Naive thymus-derived CD4-positive, alpha-beta T cell (primary cell): ENCODE results near the gene FGFR2. TPM values are rescaled to one million over a fixed set of nuclear protein-coding genes. Genes with fewer than 3 reads are reported as not detected.

Experiments used
- ATAC-seq: fragments of 150-1000 bp; cut with Tn5 transposase; 2 replicates; pipeline ENCODE4 v1.10.0; 2021; ENCODE audit warnings: mild to moderate bottlenecking, moderate library complexity
- CTCF ChIA-PET: fragments of 350-600 bp; sonication (Branson Sonifier 250); formaldehyde crosslinking; loops from one replicate; lab custom pipeline; 2021; ENCODE audit warnings: antibody characterized with exemption; lab: Charles Lee
- POLR2A ChIA-PET: fragments of 350-600 bp; sonication (Branson Sonifier 250); formaldehyde crosslinking; loops from one replicate; lab custom pipeline; 2021; ENCODE audit warnings: antibody characterized with exemption, inconsistent platforms; lab: Charles Lee
- DNase-seq, 9 donors: peaks; one replicate each; pipeline versions ENCODE4 v3.0.0 to v3.0.0-alpha.2; 2020 to 2022; ENCODE audit warnings: mixed read lengths in 1 of 9
- H3K27ac ChIP-seq: one replicate; pipeline ENCODE4 v1.7.0; 2013; ENCODE audit warnings: mild to moderate bottlenecking, low read depth, low read length, moderate library complexity
- H3K27me3 ChIP-seq, 2 donors: one replicate each; pipeline ENCODE4 v1.7.0; 2013; ENCODE audit warnings: low read length in 2 of 2, mild to moderate bottlenecking in 2 of 2, moderate library complexity in 2 of 2; ENCODE audit not compliant: control insufficient read depth in 2 of 2, insufficient read depth in 2 of 2
- H3K36me3 ChIP-seq, 3 experiments: 1 replicate in 2 of 3; 2 replicates in 1 of 3; pipeline ENCODE4 v1.7.0; 2013; ENCODE audit warnings: low read length in 3 of 3, mild to moderate bottlenecking in 3 of 3, moderate library complexity in 1 of 3; ENCODE audit not compliant: insufficient read depth in 3 of 3, control insufficient read depth in 2 of 3
- H3K4me1 ChIP-seq, 2 donors: one replicate each; pipeline ENCODE4 v1.7.0; 2013; ENCODE audit warnings: low read length in 2 of 2, mild to moderate bottlenecking in 2 of 2, moderate library complexity in 1 of 2; ENCODE audit not compliant: control insufficient read depth in 2 of 2, insufficient read depth in 2 of 2
- H3K4me3 ChIP-seq: 2 replicates; pipeline ENCODE4 v1.7.0; 2013; ENCODE audit warnings: mild to moderate bottlenecking, low read length
- H3K9me3 ChIP-seq, 3 experiments: 1 replicate in 2 of 3; 2 replicates in 1 of 3; pipeline ENCODE4 v1.7.0; 2013; ENCODE audit warnings: low read length in 3 of 3; ENCODE audit not compliant: control insufficient read depth in 2 of 3
- H3K27ac Mint-ChIP-seq, 9 donors: one replicate each; pipeline ENCODE4 v1.8.0; 2020 to 2022; ENCODE audit warnings: mixed read lengths in 9 of 9, mild to moderate bottlenecking in 8 of 9, moderate library complexity in 5 of 9, inconsistent platforms in 2 of 9
- H3K27me3 Mint-ChIP-seq, 5 donors: one replicate each; pipeline ENCODE4 v1.8.0; 2021 to 2022; ENCODE audit warnings: mixed read lengths in 5 of 5, mild to moderate bottlenecking in 1 of 5
- H3K36me3 Mint-ChIP-seq, 5 donors: one replicate each; pipeline ENCODE4 v1.8.0; 2020 to 2022; ENCODE audit warnings: mixed read lengths in 5 of 5, mild to moderate bottlenecking in 3 of 5, inconsistent platforms in 1 of 5
- H3K4me1 Mint-ChIP-seq, 7 donors: one replicate each; pipeline ENCODE4 v1.8.0; 2020 to 2022; ENCODE audit warnings: mixed read lengths in 7 of 7, mild to moderate bottlenecking in 3 of 7, inconsistent platforms in 1 of 7
- H3K4me3 Mint-ChIP-seq, 10 donors: one replicate each; pipeline ENCODE4 v1.8.0; 2020 to 2022; ENCODE audit warnings: mild to moderate bottlenecking in 10 of 10, mixed read lengths in 10 of 10, moderate library complexity in 6 of 10, inconsistent platforms in 2 of 10
- H3K9me3 Mint-ChIP-seq, 11 donors: one replicate each; pipeline ENCODE4 v1.8.0; 2020 to 2022; ENCODE audit warnings: mixed read lengths in 11 of 11, mild to moderate bottlenecking in 4 of 11, inconsistent platforms in 1 of 11, moderate library complexity in 1 of 11
- intact Hi-C, 2 donors: fragments of 100-400 bp; cut with micrococcal nuclease; formaldehyde crosslinking; loops; one replicate each; pipeline ENCODE4 v1.15.1; 2023
- polyA plus RNA-seq, 2 donors: library from polyadenylated mRNA; unstranded; fragments of 300-500 nt; fragmentation: Illumina TruSeq; gene quantifications; one replicate each; pipeline ENCODE4 v1.2.3, GENCODE V29; 2021
- total RNA-seq, 6 experiments: library from RNA in 5 of 6; stranded (reverse) in 5 of 6; gene quantifications; 1 replicate in 5 of 6; 2 replicates in 1 of 6; pipeline ENCODE4 v1.2.3 and lab custom pipeline; 2021 to 2026

The FGFR2 gene
- total and polyA plus RNA-seq, 7 experiments from 2014 or later, result 0.88 to 1.2 TPM; not detected in 5

- Histone ChIP-seq H3K4me1 (peaks cover 0 to 6% of the 10 kb centered on the region in 2 donors), H3K27me3 (no peaks in the 10 kb centered on the region), H3K9me3 (no peaks in the 10 kb centered on the region), H3K27ac (no peak overlapping the region), H3K4me3 (no peak overlapping the region), H3K36me3 (no peaks in the 10 kb centered on the region)
- CTCF ChIA-PET, result no interaction called here
- ATAC-seq (no peak), DNase-seq (no peak)
- Mint-ChIP-seq H3K27ac (no peak overlapping the region), H3K9me3 (peaks cover 0 to 3% (median 0%) of the 10 kb centered on the region in 11 donors), H3K4me3 (no peak overlapping the region), H3K27me3 (peaks cover 0 to 4% (median 0%) of the 10 kb centered on the region in 5 donors), H3K36me3 (no peaks in the 10 kb centered on the region), H3K4me1 (no peaks in the 10 kb centered on the region)
- POLR2A ChIA-PET, result no interaction called here
- intact Hi-C loops, result no loop called here
Measured at GRCh38 chr10:121509796-121510195, 88.4 kb downstream of the FGFR2 start.

- Mint-ChIP-seq H3K4me1 (no peaks in the 10 kb centered on the region), H3K27ac (no peak overlapping the region), H3K27me3 (peaks cover 0 to under 1% (median 0%) of the 10 kb centered on the region in 5 donors), H3K9me3 (peaks cover 0 to 3% (median 0%) of the 10 kb centered on the region in 11 donors), H3K36me3 (no peaks in the 10 kb centered on the region), H3K4me3 (no peak overlapping the region)
- H3K36me3 ChIP-seq, result no peaks in the 10 kb centered on the region
- H3K4me1 ChIP-seq, result peaks cover 0 to 6% of the 10 kb centered on the region in 2 donors
- DNase-seq (no peak), ATAC-seq (no peak)
- H3K27ac ChIP-seq, result no peak overlapping the region
- no peak overlapping the region for H3K4me3 ChIP-seq
- intact Hi-C loops, result no loop called here
- ChIA-PET POLR2A (no interaction called here), CTCF (no interaction called here)
- no peaks in the 10 kb centered on the region for H3K9me3 ChIP-seq
- H3K27me3 ChIP-seq, result no peaks in the 10 kb centered on the region
Measured at GRCh38 chr10:121509112-121509511, 89.1 kb downstream of the FGFR2 start.

GRCh38 chr10:121503587-121504051 is 94.6 kb downstream of the FGFR2 start:
- no peak overlapping the region for H3K27ac Mint-ChIP-seq
- no peak overlapping the region for H3K4me3 ChIP-seq
- H3K9me3 ChIP-seq, result no peaks in the 10 kb centered on the region
- no peak for ATAC-seq
- CTCF ChIA-PET, result interaction anchor here (0.6 kb wide), 1 partner anchor 217 kb away, joined by 4 read pairs; no protein-coding TSS in a partner anchor
- no peaks in the 10 kb centered on the region for H3K27me3 ChIP-seq
- H3K36me3 Mint-ChIP-seq, result no peaks in the 10 kb centered on the region
- peaks cover 0 to 1% (median 0%) of the 10 kb centered on the region in 11 donors for H3K9me3 Mint-ChIP-seq
- intact Hi-C loops, result no loop called here
- H3K36me3 ChIP-seq, result no peaks in the 10 kb centered on the region
- no peaks in the 10 kb centered on the region for H3K4me1 Mint-ChIP-seq
- H3K27me3 Mint-ChIP-seq, result no peaks in the 10 kb centered on the region
- POLR2A ChIA-PET, result no interaction called here
- no peak for DNase-seq
- H3K4me3 Mint-ChIP-seq, result no peak overlapping the region
- no peaks in the 10 kb centered on the region for H3K4me1 ChIP-seq
- no peak overlapping the region for H3K27ac ChIP-seq

GRCh38 chr10:121501796-121502195 is 96.4 kb downstream of the FGFR2 start:
- Mint-ChIP-seq H3K9me3 (peaks cover 0 to 3% (median 0%) of the 10 kb centered on the region in 11 donors), H3K27ac (no peak overlapping the region), H3K4me3 (no peak overlapping the region), H3K27me3 (no peaks in the 10 kb centered on the region), H3K4me1 (no peaks in the 10 kb centered on the region), H3K36me3 (no peaks in the 10 kb centered on the region)
- no peak overlapping the region for H3K27ac ChIP-seq
- DNase-seq, result no peak
- no peak overlapping the region for H3K4me3 ChIP-seq
- no peaks in the 10 kb centered on the region for H3K27me3 ChIP-seq
- H3K9me3 ChIP-seq, result no peaks in the 10 kb centered on the region
- ChIA-PET POLR2A (no interaction called here), CTCF (no interaction called here)
- intact Hi-C loops, result no loop called here
- H3K36me3 ChIP-seq, result no peaks in the 10 kb centered on the region
- ATAC-seq, result no peak
- H3K4me1 ChIP-seq, result no peaks in the 10 kb centered on the region

- ATAC-seq, result no peak
- ChIA-PET CTCF (interaction anchor here (0.8 kb wide), 1 partner anchor 386 kb away, joined by 3 read pairs; no protein-coding TSS in a partner anchor), POLR2A (no interaction called here)
- Mint-ChIP-seq H3K4me3 (no peak overlapping the region), H3K36me3 (no peaks in the 10 kb centered on the region), H3K4me1 (no peaks in the 10 kb centered on the region), H3K9me3 (peaks cover 0 to 3% (median 0%) of the 10 kb centered on the region in 11 donors), H3K27me3 (no peaks in the 10 kb centered on the region), H3K27ac (no peak overlapping the region)
- Histone ChIP-seq H3K4me1 (no peaks in the 10 kb centered on the region), H3K36me3 (no peaks in the 10 kb centered on the region), H3K27me3 (no peaks in the 10 kb centered on the region), H3K4me3 (no peak overlapping the region), H3K9me3 (no peaks in the 10 kb centered on the region), H3K27ac (no peak overlapping the region)
- DNase-seq, result no peak
- intact Hi-C loops, result no loop called here
Measured at GRCh38 chr10:121500701-121501332, 97.4 kb downstream of the FGFR2 start.

- intact Hi-C loops, result no loop called here
- no peak overlapping the region for H3K27ac ChIP-seq
- Mint-ChIP-seq H3K27me3 (peaks cover 0 to 10% (median 3%) of the 10 kb centered on the region in 5 donors), H3K9me3 (peaks cover 0 to 8% (median 0%) of the 10 kb centered on the region in 11 donors), H3K4me1 (peaks cover 0 to 2% (median 0%) of the 10 kb centered on the region in 7 donors), H3K4me3 (no peak overlapping the region), H3K36me3 (no peaks in the 10 kb centered on the region), H3K27ac (no peak overlapping the region)
- POLR2A ChIA-PET, result interaction anchor here (0.6 kb wide), 1 partner anchor 9 kb away, joined by 3 read pairs; no protein-coding TSS in a partner anchor
- H3K9me3 ChIP-seq, result no peaks in the 10 kb centered on the region
- H3K4me3 ChIP-seq, result no peak overlapping the region
- ATAC-seq, result no peak
- H3K36me3 ChIP-seq, result no peaks in the 10 kb centered on the region
- H3K4me1 ChIP-seq, result no peaks in the 10 kb centered on the region
- H3K27me3 ChIP-seq, result no peaks in the 10 kb centered on the region
- CTCF ChIA-PET, result no interaction called here
- DNase-seq, result no peak
Measured at GRCh38 chr10:121497513-121498470, 100.5 kb downstream of the FGFR2 start.
